GM19238 (cell line): ENCODE data around the gene TRIP6.
A peak's percentile ranks its signal among the peaks of the same experiment; 100 is the strongest.

Experiments
- DNase-seq: peaks from one replicate; pipeline ENCODE4 v3.0.0; 2011; ENCODE audit warnings: low spot score; ENCODE audit not compliant: insufficient read length

Gene TRIP6

DNA sequence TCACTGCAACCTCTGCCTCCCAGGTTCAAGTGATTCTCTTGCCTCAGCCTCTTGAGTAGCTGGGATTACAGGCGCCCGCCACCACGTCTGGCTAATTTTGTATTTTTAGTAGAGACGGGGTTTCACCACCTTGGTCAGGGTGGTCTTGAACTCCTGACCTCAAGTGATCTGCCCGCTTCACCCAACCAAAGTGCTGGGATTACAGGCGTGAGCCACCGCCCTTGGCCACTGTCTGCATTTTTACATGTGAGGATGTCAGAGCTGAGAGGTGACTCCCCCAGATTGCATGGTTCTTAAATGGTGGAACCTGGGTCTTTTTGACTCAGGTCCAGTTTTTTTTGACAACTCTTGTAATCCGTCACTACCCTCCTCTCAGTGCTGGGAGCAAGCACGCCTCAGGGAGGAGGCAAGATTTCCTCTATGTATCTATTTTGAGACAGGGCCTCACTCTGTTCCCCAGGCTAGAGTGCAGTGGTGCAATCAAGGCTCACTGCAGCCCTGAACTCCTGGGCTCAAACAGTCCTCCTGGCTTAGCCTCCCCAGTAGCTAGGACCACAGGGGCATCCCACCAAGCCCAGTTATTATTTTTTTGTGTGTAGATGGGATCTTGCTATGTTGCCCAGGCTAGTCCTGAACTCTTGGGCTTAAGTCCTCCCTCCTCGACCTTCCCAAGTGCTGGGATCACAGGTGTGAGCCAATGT lies 6.6 kb downstream of the TRIP6 start:
- DNase-seq = no peak

DNA sequence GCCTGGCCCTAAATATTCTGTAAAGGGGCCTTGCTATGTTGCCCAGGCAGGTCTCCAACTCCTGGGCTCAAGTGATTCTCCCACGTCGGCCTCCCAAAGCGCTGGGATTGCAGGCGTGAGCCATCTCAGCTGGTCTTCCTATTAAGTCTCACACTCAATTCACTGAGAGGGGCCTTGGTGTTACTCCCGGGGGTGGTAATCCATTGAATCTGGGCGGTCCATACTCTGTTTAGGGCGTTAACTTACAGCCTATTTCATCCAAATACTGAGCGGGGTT lies 7.1 kb downstream of the TRIP6 start:
- no peak for DNase-seq

DNA sequence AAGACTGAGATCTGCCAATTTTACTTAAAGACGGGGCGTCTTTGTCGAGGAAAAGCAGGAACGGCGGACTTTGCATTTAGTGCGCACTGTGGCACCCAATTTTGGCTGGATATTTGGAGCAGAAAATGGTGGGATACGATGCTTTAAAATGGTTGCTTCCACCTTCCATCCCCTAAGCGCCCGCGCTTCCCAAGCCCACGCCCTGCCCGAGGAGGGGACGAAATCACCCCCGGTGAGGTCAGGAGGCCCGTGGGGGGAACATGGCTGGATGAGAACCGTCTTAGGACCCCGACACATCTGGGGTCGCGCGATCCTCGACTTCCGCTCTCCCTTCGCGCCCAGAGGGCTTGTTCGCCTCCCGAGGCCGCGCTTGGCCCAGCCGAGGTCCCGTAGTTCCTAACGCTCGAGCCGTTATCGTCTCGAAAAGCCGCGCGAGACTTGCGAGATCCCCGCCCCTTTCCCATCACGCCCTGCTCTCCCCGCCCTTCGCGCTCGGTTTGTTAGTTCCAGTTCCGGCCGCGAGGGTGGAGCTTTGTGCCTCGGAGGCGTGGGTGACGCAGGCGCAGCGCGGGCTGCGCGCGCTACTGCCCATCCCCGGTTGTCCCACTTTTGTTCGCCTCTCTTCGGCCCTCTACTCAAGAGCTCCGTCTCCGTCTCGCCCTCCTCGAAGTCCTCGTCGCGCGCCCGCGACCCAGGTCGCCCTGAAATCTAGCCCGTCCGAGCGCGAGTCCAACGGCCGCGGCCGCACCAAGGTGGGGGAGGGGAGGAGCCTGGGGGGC lies 7.6 kb downstream of the TRIP6 start, which contains the start of gene SRRT:
Gene SRRT (plus strand): TSS at position 527 of the 779 bp plus-strand sequence. CDS start 488 bp downstream, outside the sequence.
- peak; percentile 97 for DNase-seq

DNA sequence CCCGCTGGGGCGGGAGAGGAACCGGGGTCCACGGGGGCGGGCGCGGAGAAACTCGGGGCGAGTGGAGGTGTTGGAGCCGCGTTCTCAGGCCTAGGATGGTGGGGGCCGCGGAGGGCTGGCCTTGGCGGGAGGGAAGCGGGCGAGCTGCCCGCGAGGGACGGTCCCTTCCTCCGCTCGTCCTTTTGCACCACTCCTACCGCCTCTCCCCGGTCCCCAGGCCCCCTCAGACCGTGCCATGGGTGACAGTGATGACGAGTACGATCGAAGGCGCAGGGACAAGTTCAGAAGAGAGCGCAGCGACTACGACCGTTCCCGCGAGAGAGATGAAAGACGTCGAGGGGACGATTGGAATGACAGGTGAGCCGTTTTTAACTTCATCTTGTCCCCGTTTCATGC lies 8.2 kb downstream of the TRIP6 start:
- DNase-seq = no peak

DNA sequence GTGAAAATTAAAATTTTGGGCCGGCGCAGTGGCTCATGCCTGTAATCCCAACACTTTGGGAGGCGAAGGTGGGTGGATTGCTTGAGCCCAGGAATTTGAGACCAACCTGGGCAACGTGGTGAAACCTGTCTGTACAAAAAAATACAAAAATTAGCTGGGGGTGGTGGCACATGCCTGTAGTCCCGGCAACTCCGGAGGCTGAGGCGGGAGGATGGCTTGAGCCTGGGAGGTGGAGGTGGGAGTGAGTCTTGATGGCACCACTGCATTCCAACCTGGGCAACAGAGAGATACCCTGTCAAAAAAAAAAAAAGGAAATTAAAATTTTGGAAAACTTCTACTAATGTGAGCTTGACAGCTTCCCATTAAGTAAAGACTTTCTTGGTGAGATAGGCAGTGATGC lies 10.8 kb downstream of the TRIP6 start:
- DNase-seq = no peak

DNA sequence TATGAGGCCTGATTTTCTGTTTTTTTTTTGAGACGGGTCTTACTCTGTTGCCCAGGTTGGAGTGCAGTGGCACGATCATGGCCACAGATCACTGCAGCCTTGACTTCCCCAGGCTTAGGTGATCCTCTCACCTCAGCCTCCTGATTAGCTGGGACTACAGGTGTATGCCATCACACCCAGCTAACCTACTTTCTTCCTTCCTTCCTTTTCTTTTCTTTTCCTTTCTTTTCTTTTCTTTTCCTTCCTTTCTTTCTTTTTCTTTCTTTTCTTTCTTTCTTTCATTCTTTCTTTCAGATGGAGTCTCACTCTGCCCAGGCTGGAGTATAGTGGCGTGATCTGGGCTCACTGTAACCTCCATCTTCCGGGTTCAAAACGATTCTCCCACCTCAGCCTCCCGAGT lies 11.5 kb downstream of the TRIP6 start:
- no peak for DNase-seq

DNA sequence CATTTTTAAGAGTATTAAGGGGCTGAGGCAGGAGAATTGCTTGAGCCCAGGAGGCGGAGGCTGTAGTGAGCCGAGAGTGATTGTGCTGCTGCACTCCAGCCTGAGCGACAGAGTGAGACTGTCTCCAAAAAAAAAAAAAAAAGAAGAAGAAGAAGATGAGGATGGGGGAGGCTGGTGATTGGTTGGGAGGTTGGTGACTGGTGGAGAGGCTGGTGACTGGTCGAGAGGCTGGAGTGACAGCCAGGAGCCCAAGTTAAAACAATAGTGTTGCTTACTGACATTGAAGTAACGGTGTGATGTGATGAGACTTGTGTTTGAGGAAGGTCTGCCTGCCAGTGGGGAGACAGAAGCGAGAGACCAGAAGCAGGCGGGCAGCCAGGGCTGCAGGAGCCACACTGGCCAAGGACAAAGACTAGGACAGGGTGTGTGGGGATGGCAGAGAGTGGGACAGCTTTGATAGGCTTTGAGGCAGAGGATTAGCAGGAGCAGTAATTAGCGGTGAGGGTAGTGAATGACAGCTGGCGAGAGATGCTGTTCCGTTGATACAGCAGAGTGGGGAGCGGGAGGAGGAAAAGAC lies 12.6 kb downstream of the TRIP6 start:
- DNase-seq = no peak

DNA sequence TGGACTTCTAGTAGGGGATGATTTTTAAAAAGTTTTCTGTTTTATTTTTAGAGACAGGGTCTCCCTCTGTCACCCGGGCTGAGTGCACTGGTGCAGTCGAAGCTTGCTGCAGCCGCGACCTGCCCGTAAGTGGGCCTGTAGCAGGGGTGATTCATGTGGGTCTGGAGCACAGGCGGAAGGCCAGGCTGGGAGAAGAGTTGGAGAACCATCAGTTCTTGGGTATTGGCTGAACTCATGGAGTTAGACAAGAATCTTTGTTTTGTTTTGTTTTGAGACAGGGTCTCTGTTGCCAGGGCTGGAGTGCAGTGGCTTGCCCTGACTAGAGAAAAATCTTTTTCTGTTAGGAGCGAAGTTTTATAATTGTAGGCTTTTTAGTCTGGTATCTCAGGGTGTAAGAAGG lies 13.5 kb downstream of the TRIP6 start:
- DNase-seq = no peak

DNA sequence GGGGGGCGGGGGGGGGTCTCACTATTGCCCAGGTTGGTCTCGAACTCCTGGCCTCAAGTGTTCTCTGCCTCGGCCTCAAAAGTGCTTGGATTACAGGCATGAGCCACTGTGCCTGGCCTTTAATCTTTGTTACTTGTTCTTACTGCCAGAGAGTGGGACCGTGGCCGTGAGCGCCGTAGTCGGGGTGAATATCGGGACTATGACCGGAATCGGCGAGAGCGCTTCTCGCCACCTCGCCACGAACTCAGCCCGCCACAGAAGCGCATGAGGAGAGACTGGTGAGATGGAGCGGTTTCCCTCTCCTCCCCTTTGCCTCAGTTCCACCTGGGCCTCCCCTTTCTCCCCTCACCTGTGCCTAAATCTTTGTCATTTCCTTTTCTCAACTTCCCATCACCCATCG lies 13.9 kb downstream of the TRIP6 start:
- no peak for DNase-seq

DNA sequence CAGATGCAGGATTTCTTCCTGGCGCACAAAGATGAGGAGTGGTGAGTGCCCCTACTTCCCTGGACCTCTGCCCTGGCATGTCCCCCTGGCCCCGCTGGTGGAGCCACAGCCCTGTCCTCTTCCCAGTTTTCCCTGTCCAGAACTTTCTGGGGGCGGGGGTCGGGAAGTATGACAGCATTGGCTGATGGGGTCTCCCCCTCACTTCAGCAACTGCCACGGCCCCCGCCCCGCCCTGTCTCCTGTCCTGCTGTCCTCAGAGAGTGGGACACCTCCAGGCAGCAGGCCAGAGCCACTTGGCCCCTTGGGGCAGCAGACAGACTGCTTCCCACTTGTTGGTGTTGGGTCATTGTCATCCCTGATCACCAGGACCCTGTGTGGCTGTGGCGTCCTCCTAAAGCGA lies 15.0 kb downstream of the TRIP6 start:
- DNase-seq = no peak

DNA sequence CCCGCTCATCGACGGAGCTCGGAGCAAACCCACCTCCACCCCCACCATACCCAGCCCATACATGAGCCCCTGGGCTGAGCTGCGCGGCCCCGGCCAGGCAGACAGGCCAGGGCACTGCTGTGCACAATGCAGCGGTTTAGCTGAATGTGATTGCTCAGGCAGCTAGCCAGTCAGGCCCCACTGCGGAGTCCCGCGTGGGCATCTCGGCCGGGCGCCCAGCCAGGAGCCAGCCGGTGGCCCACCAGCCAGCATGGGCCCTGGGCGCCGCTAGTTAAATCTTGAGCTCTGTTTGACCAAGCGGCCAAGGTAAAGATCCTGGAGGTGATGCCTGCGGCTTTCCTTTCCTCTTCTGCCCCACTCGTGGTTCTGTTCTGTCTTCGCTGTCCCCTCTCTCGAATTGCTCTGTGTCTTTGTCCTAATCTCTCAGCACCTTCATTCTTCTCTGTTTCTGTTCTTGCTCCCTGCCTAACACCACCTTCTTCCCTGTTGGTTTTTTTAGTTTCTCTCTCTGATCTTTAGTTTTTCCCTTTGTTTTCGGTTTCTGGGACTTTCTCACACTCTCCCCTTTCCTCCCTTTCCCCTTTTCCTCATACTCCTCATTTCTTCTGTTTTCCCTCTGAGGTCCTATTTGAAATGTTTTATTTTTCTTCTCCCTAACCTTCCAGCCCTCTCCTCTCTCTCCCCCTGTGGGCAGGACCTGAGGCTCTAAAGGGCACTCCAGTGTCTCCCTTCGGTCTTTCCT lies 15.8 kb downstream of the TRIP6 start:
- no peak for DNase-seq

DNA sequence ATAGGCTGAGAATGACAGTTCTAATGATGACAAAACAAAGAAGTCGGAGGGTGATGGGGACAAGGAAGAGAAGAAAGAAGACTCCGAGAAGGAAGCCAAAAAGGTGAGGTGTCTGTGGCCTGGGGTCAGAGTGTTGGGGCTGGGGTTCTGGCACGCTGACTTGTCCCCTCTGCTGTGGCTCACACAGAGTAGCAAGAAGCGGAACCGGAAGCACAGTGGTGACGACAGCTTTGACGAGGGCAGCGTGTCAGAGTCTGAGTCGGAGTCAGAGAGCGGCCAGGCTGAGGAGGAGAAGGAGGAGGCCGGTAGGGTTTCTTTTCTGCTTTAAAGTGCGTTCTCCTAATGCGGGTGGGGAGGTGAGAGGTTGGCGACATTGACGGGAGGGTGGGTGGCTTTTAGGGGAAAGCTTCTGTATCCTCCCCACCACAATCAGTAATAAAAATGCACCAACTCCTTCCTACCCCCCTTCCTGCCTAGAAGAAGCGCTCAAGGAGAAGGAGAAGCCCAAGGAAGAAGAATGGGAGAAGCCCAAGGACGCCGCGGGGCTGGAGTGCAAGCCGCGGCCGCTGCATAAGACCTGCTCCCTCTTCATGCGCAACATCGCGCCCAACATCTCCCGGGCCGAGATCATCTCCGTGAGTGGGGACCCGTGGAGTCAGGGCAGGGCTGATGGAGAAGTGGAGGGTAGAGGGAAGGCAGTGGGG lies 17.7 kb downstream of the TRIP6 start:
- no peak for DNase-seq

DNA sequence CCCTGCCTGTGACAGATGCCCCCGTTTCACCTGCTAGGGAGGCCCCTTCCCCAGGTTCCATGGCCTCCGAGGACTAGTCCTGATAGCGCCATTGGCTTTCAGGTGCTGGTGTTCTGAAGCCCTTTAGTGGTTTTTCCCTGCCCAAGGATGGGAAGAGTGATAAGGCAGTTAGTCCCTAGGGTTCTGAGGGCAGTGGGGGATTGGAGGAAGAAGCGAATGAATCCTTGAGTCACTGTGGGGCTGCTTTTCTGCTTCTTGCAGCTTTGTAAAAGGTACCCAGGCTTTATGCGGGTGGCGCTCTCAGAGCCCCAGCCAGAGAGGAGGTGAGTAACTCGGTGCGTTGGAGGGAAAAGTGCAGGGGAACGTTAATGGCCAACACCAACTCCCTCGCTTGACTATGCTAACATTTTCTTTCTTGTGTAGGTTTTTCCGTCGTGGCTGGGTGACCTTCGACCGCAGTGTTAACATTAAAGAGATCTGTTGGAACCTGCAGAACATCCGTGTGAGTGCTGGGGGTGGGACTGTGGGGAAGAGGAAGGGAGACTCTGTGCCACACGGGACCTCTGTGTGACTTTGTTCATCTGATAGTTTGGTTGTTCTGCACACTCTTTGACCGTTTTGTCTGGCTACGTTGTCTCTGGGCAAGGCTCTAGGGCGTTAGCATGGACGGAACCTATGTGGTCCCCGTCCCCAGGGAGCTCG lies 18.4 kb downstream of the TRIP6 start:
- no peak for DNase-seq

DNA sequence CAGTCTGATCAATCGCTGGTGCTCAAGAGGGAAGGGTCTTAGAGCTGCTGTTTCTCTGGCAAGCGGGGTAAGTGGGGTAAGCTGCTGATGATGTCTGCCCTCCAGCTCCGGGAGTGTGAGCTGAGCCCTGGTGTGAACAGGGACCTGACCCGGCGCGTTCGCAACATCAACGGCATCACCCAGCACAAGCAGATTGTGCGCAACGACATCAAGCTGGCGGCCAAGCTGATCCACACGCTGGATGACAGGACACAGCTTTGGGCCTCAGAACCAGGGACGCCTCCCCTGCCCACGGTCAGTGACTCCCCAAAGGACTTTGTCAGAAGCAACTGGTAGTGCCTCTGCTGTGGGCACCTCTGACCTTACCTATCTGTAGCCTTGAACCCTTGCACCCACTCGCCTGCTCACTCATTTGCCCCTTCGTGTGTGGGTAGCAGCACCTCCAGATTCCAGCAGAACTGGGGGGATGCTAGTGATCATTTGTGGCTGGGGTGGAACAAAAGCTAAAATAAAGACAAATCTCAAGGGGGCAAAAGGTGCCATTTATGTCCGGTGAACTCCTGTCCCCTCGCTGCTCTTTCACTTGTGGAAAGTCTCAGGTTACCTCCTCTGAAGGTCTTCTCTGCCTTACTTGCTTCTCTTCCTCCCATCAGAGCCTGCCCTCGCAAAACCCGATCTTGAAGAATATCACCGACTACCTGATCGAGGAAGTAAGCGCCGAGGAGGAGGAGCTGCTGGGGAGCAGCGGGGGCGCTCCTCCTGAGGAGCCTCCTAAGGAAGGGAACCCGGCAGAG lies 19.2 kb downstream of the TRIP6 start:
- no peak for DNase-seq

DNA sequence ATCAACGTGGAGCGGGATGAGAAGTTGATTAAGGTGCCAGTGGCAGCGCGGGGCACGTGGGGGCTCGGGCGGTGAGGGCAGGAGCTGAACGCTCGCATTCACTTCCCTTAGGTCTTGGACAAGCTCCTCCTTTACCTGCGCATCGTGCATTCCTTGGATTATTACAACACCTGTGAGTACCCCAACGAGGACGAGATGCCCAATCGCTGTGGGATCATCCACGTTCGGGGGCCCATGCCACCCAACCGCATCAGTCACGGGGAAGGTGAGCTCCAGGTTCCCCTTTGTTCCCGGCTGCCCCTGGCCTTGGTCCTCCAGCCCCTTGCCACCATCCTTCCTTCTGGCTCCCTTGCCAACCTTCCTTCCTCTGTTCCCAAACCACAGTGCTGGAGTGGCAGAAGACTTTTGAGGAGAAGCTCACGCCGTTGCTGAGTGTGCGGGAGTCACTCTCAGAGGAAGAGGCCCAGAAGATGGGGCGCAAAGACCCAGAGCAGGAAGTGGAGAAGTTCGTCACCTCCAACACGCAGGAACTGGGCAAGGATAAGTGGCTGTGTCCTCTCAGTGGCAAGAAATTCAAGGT lies 19.8 kb downstream of the TRIP6 start:
- no peak for DNase-seq

DNA sequence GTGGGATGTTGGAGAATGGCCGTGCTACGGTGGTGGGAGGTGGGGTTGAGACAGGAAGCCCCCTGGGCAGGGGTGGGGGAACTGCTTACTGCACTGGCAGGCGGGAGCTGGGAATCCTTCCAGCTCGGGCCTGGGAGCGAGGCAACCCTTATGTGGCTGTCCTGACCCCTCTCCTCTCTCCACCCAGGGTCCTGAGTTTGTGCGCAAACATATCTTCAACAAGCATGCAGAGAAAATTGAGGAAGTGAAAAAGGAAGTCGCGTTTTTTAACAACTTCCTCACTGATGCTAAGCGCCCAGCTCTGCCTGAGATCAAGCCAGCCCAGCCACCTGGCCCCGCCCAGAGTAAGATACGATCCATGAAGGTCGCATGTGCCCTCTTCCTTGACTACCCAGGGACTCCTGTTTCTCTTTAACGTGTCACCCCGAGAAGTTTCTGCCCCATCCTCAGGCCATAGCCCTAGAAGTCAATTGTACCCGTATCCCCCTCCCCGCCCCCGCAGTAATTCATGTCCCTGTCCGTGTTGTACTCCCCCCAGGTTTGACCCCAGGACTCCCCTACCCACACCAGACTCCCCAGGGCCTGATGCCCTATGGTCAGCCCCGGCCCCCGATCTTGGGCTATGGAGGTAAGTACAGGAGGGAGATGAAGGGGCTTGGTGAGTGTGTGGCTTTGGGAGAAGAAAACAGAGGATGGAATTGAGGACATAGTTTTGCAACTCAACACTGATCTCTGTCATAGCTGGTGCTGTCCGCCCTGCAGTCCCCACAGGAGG lies 20.5 kb downstream of the TRIP6 start:
- peak; percentile 85 for DNase-seq

DNA sequence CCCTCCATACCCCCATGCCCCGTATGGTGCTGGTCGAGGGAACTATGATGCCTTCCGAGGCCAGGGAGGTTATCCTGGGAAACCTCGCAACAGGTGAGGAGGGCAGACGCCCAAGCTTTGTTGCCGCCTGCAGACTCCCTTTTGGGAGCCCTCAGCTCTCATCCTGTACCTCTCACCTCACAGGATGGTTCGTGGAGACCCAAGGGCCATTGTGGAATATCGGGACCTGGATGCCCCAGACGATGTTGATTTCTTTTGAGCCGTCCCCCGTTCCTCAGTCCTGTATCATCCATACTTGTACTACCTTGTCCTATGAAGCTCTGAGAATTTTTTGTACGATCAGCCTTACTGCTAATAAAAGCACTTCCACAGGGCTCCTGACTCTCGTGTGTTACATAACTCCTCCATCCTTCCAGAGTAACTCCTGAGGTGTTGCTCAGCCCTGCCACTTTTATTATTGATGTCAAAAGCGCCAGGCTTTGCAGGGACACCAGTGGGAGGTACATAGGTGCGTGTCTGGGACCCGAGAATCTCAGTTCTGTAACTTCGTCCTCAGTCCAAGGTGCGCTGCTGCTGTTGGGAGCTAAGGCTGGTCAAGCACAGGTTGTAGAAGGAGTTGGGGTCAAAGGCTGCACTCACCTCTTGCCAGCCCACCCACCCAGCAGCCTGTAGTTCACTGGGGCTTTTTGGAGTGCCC lies 21.3 kb downstream of the TRIP6 start:
- no peak for DNase-seq

DNA sequence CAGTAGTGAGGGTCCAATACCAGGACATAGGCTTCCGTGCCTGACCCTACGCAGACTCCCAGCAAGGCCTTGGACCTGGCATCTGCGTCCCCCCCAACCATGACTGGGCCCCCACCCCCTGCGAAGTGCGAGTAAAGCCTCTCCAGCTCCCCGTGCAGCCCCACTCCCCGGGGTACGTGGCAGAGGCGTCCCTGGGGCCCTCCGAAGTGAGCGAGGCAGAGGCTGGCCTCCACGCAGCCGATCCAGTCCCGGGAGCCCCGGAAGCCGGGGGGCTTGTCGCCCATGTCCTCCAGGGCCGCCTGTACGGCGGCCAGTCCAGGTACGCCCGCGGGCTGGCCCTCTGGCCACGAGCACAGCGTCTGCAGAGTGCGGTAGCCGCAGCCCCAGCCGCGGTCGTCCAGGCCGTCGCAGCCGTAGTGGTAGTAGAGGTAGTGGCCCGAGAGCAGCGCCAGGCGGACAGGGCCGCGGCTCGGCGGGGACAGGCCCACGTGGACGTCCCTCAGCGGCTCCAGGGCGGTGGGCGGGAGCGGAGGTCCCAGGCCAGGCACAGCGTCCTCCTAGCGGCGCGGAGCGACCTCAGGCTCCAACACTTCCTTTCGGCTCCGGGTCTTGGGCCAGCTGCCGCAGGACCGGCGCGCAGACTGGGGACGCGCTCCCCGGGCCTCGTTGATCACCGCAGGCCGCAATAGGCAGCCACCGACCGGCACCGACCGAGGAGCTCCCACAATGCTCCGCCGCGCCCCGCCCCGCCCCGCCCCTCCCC lies 22.0 kb downstream of the TRIP6 start, which contains the start of gene UFSP1:
Gene UFSP1 (minus strand): TSS at position 728 of the 763 bp plus-strand sequence. CDS start 444 bp downstream, at position 284.
- no peak for DNase-seq
